Activated T-cell treated with anti-CD3 and anti-CD28 coated beads, Interleukin-2, amount 50 U/mL, for 4 hours (primary cell): Measurements from ENCODE around the gene PRDM16. TPM values are rescaled to one million over a fixed set of nuclear protein-coding genes. Genes with fewer than 3 reads are reported as not detected.

Experiments used
- ATAC-seq, 2 donors: fragments of 200-7000 bp; cut with Tn5 transposase; one replicate each; pipeline ENCODE4 v1.10.0; 2021
- DNase-seq: peaks from one replicate; pipeline ENCODE4 v3.0.0-alpha.2; 2020
- H3K27me3 Mint-ChIP-seq: one replicate; pipeline ENCODE4 v1.8.0; 2021; ENCODE audit warnings: low read depth, mixed read lengths
- H3K36me3 Mint-ChIP-seq: one replicate; pipeline ENCODE4 v1.8.0; 2022; ENCODE audit warnings: mixed read lengths; ENCODE audit not compliant: insufficient read depth
- H3K4me1 Mint-ChIP-seq: one replicate; pipeline ENCODE4 v1.8.0; 2021; ENCODE audit warnings: low read depth, mixed read lengths
- H3K4me3 Mint-ChIP-seq: one replicate; pipeline ENCODE4 v1.8.0; 2021; ENCODE audit warnings: mild to moderate bottlenecking, moderate library complexity, mixed read lengths
- H3K9me3 Mint-ChIP-seq: one replicate; pipeline ENCODE4 v1.8.0; 2021; ENCODE audit warnings: mixed read lengths
- total RNA-seq, 3 donors: library from RNA; stranded (reverse); gene quantifications; one replicate each; pipeline ENCODE4 v1.2.1, GENCODE V29; 2021

The PRDM16 gene
- total RNA-seq, 3 donors from 2014 or later = 0.05 to 0.22 TPM; not detected in 1

DNA sequence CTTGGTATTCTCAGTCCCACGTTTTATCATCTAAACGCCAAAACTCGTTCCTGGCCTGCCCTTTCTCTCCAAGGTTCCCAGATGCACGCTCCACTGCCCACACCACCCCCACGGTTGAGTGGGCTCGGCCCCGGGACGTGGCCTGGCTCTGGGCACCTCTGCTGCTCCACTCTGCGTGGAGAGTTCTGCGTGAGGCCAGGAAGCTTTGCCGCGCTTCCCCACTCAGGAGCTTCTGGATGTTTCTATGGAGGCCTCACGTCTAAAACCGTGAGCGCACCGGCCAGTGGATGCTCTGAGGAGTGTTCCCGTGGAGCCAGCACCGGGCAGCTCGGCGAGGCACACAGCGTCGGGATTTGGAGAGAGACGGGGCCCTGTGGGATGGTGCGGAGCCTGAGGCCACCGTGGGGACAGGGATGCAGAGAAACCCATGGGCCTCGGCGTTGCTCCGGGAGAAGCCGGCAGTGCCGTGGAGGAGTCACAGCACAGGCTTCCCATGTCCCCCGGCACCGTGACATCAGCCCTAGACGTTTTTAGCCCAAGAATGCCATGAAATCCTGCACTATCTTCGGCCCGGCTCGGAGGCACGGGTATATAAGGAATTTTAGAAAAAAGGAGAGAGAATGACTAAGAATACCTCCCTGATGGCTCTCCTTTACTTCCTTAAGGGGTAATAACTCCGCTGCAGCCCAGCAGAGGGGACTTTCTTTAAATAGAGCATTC lies 125.9 kb downstream of the PRDM16 start:
- Mint-ChIP-seq H3K36me3 (no peaks in the 10 kb centered on the region), H3K4me3 (no peak overlapping the region), H3K9me3 (no peaks in the 10 kb centered on the region), H3K27me3 (no peaks in the 10 kb centered on the region), H3K4me1 (no peaks in the 10 kb centered on the region)
- ATAC-seq = no peak
- DNase-seq = no peak

- ATAC-seq (no peak), DNase-seq (no peak)
- no peaks in the 10 kb centered on the region for H3K4me1 Mint-ChIP-seq
- H3K4me3 Mint-ChIP-seq = no peak overlapping the region
- H3K36me3 Mint-ChIP-seq = no peaks in the 10 kb centered on the region
- H3K27me3 Mint-ChIP-seq = no peaks in the 10 kb centered on the region
- H3K9me3 Mint-ChIP-seq = no peaks in the 10 kb centered on the region
Measured at GRCh38 chr1:3195480-3195815, 126.4 kb downstream of the PRDM16 start.

DNA sequence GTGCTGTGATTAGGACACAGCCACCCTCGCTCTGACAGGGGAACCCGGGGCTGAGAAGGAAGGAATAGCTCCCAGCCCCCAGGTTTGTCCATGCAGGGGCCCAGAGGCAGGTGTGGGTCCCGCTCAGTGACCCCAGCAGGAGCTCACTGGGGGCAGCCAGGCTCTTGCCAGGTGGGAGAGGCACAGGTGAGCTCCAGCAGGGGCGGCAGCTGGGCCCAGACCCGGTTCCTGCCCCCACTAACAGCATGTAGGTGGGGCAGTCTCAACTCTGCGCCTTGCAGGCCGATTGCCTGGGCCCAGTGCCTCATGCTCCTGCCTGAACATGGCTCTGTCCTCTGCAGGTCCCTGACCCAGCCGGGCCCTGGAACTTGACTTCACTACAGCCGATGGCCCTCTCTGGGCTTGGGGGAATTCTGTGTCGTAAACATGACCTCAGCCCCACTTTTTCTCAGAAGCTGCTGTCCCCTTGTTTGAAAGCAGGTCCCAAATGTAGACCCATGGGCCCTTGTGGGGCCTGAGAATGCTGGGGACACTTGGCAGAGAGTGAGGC lies 127.0 kb downstream of the PRDM16 start:
- Mint-ChIP-seq H3K27me3 (no peaks in the 10 kb centered on the region), H3K9me3 (no peaks in the 10 kb centered on the region), H3K36me3 (no peaks in the 10 kb centered on the region), H3K4me1 (no peaks in the 10 kb centered on the region), H3K4me3 (no peak overlapping the region)
- ATAC-seq (no peak), DNase-seq (no peak)

DNA sequence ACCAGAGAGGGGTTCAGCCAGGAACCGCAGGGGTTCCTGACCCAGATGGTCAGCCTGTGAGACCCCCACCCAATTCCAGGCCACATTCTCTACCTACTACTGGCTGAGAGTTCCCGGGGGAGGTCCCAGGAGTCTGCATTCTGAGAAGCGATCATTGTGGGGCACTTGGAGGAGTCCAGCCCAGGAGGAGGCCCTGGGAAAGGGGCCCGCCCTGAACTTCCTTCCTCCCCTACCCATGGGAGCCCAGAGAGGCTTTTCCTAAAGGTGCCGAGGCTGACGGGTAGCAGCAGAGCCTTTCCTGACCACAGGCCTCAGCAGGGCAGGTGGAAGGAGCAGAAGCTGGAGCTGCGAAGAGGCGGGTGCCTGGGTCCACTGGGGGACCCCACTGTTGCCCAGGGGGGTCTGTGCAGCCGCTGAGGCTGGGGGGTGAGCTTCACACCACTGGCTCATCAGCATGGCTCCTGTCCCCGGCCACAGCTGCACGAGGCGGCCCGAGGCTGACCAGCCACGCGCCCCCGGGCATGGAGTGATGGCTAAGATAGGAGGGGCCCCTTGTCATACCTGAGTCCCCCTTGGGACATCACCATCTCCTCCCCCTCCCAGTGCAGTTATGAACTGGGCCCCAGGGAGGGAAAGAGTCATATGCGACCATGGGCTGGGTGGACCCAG lies 127.7 kb downstream of the PRDM16 start:
- DNase-seq (no peak), ATAC-seq (no peak)
- no peaks in the 10 kb centered on the region for H3K36me3 Mint-ChIP-seq
- no peaks in the 10 kb centered on the region for H3K4me1 Mint-ChIP-seq
- H3K9me3 Mint-ChIP-seq = no peaks in the 10 kb centered on the region
- H3K4me3 Mint-ChIP-seq = no peak overlapping the region
- no peaks in the 10 kb centered on the region for H3K27me3 Mint-ChIP-seq

DNA sequence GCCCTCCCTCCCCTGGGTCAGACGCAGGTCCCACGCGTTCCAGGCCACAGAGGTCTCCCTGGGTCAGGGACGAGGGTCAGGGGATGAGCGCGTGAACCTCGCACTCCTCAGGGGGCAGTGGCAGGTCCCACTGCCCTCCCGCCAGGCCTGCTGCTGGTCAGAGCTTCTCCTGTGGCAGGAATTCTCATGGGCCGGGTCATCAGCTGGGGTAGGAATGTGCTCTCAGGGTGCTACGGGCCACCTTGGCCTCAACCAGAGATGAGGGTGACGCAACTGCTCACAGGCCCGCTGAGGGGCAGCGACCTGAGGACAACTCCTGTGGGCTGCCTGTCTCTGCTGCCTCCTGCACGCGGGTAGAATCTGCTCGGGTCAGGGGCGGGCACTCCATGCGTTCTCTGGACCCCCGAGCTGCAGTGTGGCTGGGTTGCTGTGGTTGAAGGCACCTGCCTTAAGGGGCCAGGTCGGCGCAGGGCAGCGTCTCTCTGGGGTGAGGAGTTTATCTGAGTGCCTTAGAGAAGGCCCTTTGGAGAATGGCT lies 128.8 kb downstream of the PRDM16 start:
- no peaks in the 10 kb centered on the region for H3K9me3 Mint-ChIP-seq
- no peaks in the 10 kb centered on the region for H3K27me3 Mint-ChIP-seq
- no peak for DNase-seq
- H3K36me3 Mint-ChIP-seq = no peaks in the 10 kb centered on the region
- ATAC-seq = no peak
- H3K4me3 Mint-ChIP-seq = no peak overlapping the region
- H3K4me1 Mint-ChIP-seq = no peaks in the 10 kb centered on the region

- Mint-ChIP-seq H3K27me3 (no peaks in the 10 kb centered on the region), H3K4me3 (no peak overlapping the region), H3K4me1 (no peaks in the 10 kb centered on the region), H3K36me3 (no peaks in the 10 kb centered on the region), H3K9me3 (no peaks in the 10 kb centered on the region)
- ATAC-seq (no peak), DNase-seq (no peak)
Measured at GRCh38 chr1:3198371-3199271, 129.6 kb downstream of the PRDM16 start.

- no peaks in the 10 kb centered on the region for H3K27me3 Mint-ChIP-seq
- H3K4me3 Mint-ChIP-seq = no peak overlapping the region
- DNase-seq (no peak), ATAC-seq (no peak)
- H3K9me3 Mint-ChIP-seq = no peaks in the 10 kb centered on the region
- H3K4me1 Mint-ChIP-seq = no peaks in the 10 kb centered on the region
- no peaks in the 10 kb centered on the region for H3K36me3 Mint-ChIP-seq
Measured at GRCh38 chr1:3204725-3205124, 135.7 kb downstream of the PRDM16 start.

DNA sequence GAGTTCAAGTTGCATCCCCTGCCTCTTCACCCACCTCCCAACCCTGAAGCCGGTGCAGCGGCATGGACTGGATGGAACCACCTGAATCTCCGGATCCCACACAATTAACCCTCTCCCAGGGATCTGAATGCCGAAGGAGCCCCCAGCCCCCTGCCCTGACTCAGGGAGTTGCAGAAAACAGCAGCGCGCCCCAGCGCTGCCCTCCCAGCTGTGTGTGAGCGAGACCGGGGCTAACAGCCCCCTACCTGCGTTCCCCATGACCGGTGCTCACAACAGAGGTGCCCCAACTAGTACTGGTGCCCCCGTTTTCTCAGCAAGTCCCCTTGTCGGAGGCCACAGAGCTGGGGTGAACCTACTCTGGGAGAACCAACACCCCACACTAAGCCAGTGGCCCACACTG lies 136.8 kb downstream of the PRDM16 start:
- Mint-ChIP-seq H3K27me3 (no peaks in the 10 kb centered on the region), H3K4me1 (no peaks in the 10 kb centered on the region), H3K4me3 (no peak overlapping the region), H3K9me3 (no peaks in the 10 kb centered on the region), H3K36me3 (no peaks in the 10 kb centered on the region)
- ATAC-seq = no peak
- no peak for DNase-seq

GRCh38 chr1:3206696-3207095 lies 137.7 kb downstream of the PRDM16 start:
- DNase-seq = no peak
- no peak for ATAC-seq
- Mint-ChIP-seq H3K36me3 (no peaks in the 10 kb centered on the region), H3K4me1 (no peaks in the 10 kb centered on the region), H3K4me3 (no peak overlapping the region), H3K9me3 (no peaks in the 10 kb centered on the region), H3K27me3 (no peaks in the 10 kb centered on the region)

GRCh38 chr1:3207217-3207848 lies 138.3 kb downstream of the PRDM16 start:
- Mint-ChIP-seq H3K27me3 (no peaks in the 10 kb centered on the region), H3K36me3 (no peaks in the 10 kb centered on the region), H3K4me3 (no peak overlapping the region), H3K9me3 (no peaks in the 10 kb centered on the region), H3K4me1 (no peaks in the 10 kb centered on the region)
- no peak for DNase-seq
- no peak for ATAC-seq

DNA sequence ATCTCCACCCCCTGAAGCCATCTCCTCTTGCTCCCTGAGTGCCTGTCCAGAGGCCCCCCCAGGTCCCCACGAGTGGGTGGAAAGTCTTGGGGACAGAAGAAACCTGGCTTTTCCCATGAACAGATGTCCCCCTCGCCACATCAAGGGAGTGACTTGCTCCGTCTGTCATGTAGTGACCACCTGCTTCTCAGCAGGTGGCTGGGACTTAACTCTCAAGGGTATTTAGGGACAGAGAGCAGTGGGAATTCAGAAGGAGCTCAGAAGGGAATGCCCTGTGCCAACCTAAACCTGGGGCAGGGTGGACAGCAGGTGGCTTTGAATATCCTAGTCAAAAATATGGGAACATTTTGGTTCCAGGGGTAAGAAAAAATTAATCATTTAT lies 139.8 kb downstream of the PRDM16 start:
- Mint-ChIP-seq H3K36me3 (no peaks in the 10 kb centered on the region), H3K4me1 (no peaks in the 10 kb centered on the region), H3K4me3 (no peak overlapping the region), H3K9me3 (no peaks in the 10 kb centered on the region), H3K27me3 (no peaks in the 10 kb centered on the region)
- ATAC-seq (no peak), DNase-seq (no peak)

GRCh38 chr1:3209201-3209600 lies 140.2 kb downstream of the PRDM16 start:
- H3K27me3 Mint-ChIP-seq = no peaks in the 10 kb centered on the region
- no peak for ATAC-seq
- H3K9me3 Mint-ChIP-seq = no peaks in the 10 kb centered on the region
- H3K4me3 Mint-ChIP-seq = no peak overlapping the region
- no peak for DNase-seq
- H3K4me1 Mint-ChIP-seq = no peaks in the 10 kb centered on the region
- H3K36me3 Mint-ChIP-seq = no peaks in the 10 kb centered on the region

GRCh38 chr1:3211582-3212375 lies 142.8 kb downstream of the PRDM16 start:
- H3K36me3 Mint-ChIP-seq = no peaks in the 10 kb centered on the region
- H3K4me1 Mint-ChIP-seq = no peaks in the 10 kb centered on the region
- peaks cover 7% of the 10 kb centered on the region for H3K27me3 Mint-ChIP-seq
- ATAC-seq = no peak
- H3K9me3 Mint-ChIP-seq = no peaks in the 10 kb centered on the region
- DNase-seq = no peak
- no peak overlapping the region for H3K4me3 Mint-ChIP-seq
